PC-9 (cell line): ENCODE data around the gene GNAQ. TPM values are rescaled to one million over a fixed set of nuclear protein-coding genes. Genes with fewer than 3 reads are reported as not detected.

Source experiments
- BruUV-seq: library from RNA; stranded (reverse); fragments of 400-500 nt; replicated peaks from 2 replicates; lab custom pipeline; 2021; lab: Mats Ljungman, UMichigan
- CTCF ChIA-PET: fragments of 300-600 bp; sonication (Branson Sonifier 250); formaldehyde crosslinking; loops from one replicate; lab custom pipeline; 2022; ENCODE audit warnings: antibody characterized with exemption; lab: Charles Lee
- POLR2A ChIA-PET: fragments of 300-600 bp; sonication (Branson Sonifier 250); formaldehyde crosslinking; loops from one replicate; lab custom pipeline; 2022; ENCODE audit warnings: antibody characterized with exemption; ENCODE audit not compliant: unreplicated experiment; lab: Charles Lee
- DNase-seq, 2 experiments: peaks; one replicate each; pipeline versions ENCODE4 v3.0.0 to v3.0.0-alpha.2; 2015 to 2022; ENCODE audit warnings: mixed read lengths in 1 of 2
- H2AFZ ChIP-seq: fragments of 200-600 bp; sonication (generic); 2 replicates; pipeline ENCODE4 v1.8.1; 2017; ENCODE audit warnings: antibody characterized with exemption
- H3F3A ChIP-seq: fragments of 200-600 bp; sonication (generic); 2 replicates; pipeline ENCODE4 v1.8.1; 2017; ENCODE audit warnings: antibody characterized with exemption, mild to moderate bottlenecking, low read depth; ENCODE audit not compliant: insufficient read depth
- H3K27ac ChIP-seq: fragments of 200-600 bp; sonication (generic); 2 replicates; pipeline ENCODE4 v1.6.1; 2016; ENCODE audit warnings: mixed run types
- H3K27me3 ChIP-seq: fragments of 200-600 bp; sonication (generic); 2 replicates; pipeline ENCODE4 v1.6.1; 2016; ENCODE audit warnings: low read depth, mixed run types; ENCODE audit not compliant: insufficient read depth
- H3K36me3 ChIP-seq: fragments of 200-600 bp; sonication (generic); 2 replicates; pipeline ENCODE4 v1.6.1; 2016; ENCODE audit warnings: low read depth, mixed run types
- H3K4me1 ChIP-seq: fragments of 200-600 bp; sonication (generic); replicated peaks from 2 replicates; pipeline ENCODE4 v1.6.1; 2016; ENCODE audit warnings: mixed run types; ENCODE audit not compliant: insufficient read depth
- H3K4me2 ChIP-seq: fragments of 200-600 bp; sonication (generic); 2 replicates; pipeline ENCODE4 v1.6.1; 2017; ENCODE audit warnings: mixed run types
- H3K4me3 ChIP-seq: fragments of 200-600 bp; sonication (generic); 2 replicates; pipeline ENCODE4 v1.6.1; 2016; ENCODE audit warnings: mixed run types
- H3K79me2 ChIP-seq: fragments of 200-600 bp; sonication (generic); 2 replicates; pipeline ENCODE4 v1.6.1; 2017; ENCODE audit warnings: low read depth, mixed run types
- H3K9me2 ChIP-seq: fragments of 200-600 bp; sonication (generic); 2 replicates; pipeline ENCODE4 v1.8.1; 2017; ENCODE audit warnings: mild to moderate bottlenecking; ENCODE audit not compliant: insufficient read depth
- H3K9me3 ChIP-seq: fragments of 200-600 bp; sonication (generic); 2 replicates; pipeline ENCODE4 v1.8.1; 2016; ENCODE audit warnings: low read depth; ENCODE audit not compliant: insufficient read depth
- H4K20me1 ChIP-seq: fragments of 200-600 bp; sonication (generic); 2 replicates; pipeline ENCODE4 v1.8.1; 2017; ENCODE audit not compliant: insufficient read depth
- CTCF ChIP-seq: fragments of 200-600 bp; sonication (generic); conservative IDR thresholded peaks from 2 replicates; pipeline ENCODE4 v1.6.1; 2017; ENCODE audit warnings: mixed run types, antibody characterized with exemption, mild to moderate bottlenecking, moderate library complexity
- EZH2 ChIP-seq: fragments of 200-600 bp; sonication (generic); IDR thresholded peaks from 2 replicates; pipeline ENCODE4 v1.8.0; 2017; ENCODE audit warnings: antibody characterized with exemption, low read depth
- intact Hi-C: fragments of 100-400 bp; cut with micrococcal nuclease; formaldehyde crosslinking; loops from one replicate; pipeline ENCODE4 v1.10.0; 2022; ENCODE audit not compliant: unreplicated experiment
- total RNA-seq: library from RNA; stranded (reverse); gene quantifications from 2 replicates; pipeline ENCODE4 v1.2.3, GENCODE V29; 2021

The GNAQ gene
- total RNA-seq, 1 experiment from 2014 or later: 51.6 TPM

- Histone ChIP-seq H3K79me2 (peaks cover 8% of the 10 kb centered on the region; the same call in 1 of the 2 replicates), H3K9me3 (no peaks in the 10 kb centered on the region), H3K27ac (no peak overlapping the region), H3K4me1 (peaks cover 20% of the 10 kb centered on the region), H3K4me2 (no peak overlapping the region), H2AFZ (no peak overlapping the region), H3K27me3 (no peaks in the 10 kb centered on the region), H3K36me3 (no peaks in the 10 kb centered on the region), H3K4me3 (no peak overlapping the region), H4K20me1 (no peaks in the 10 kb centered on the region; the same call in none of the 2 replicates), H3F3A (0 out of 2 replicates have a peak, but pooled peaks cover 7% of the 10 kb centered on the region), H3K9me2 (no peaks in the 10 kb centered on the region)
- CTCF ChIA-PET: no interaction called here
- BruUV-seq: no TSS peak
- intact Hi-C loops: no loop called here
- TF ChIP-seq EZH2: no peak
- no peak for TF ChIP-seq CTCF
- no peak for DNase-seq
- POLR2A ChIA-PET: no interaction called here
These were observed 182.7 kb downstream of the GNAQ start for GRCh38 chr9:77848897-77849296.

- CTCF ChIA-PET: no interaction called here
- Histone ChIP-seq H3K4me1 (peaks cover 20% of the 10 kb centered on the region), H3K4me3 (no peak overlapping the region), H3K27ac (no peak overlapping the region), H3F3A (0 out of 2 replicates have a peak, but pooled peaks cover 7% of the 10 kb centered on the region), H4K20me1 (no peaks in the 10 kb centered on the region; the same call in none of the 2 replicates), H2AFZ (no peak overlapping the region), H3K4me2 (no peak overlapping the region), H3K79me2 (peaks cover 6% of the 10 kb centered on the region; the same call in 1 of the 2 replicates), H3K9me2 (no peaks in the 10 kb centered on the region), H3K27me3 (no peaks in the 10 kb centered on the region), H3K36me3 (no peaks in the 10 kb centered on the region), H3K9me3 (no peaks in the 10 kb centered on the region)
- intact Hi-C loops: no loop called here
- TF ChIP-seq EZH2 (no peak), CTCF (no peak)
- BruUV-seq: no TSS peak
- DNase-seq: no peak
- POLR2A ChIA-PET: no interaction called here
These were observed 183.2 kb downstream of the GNAQ start for GRCh38 chr9:77848404-77848803.

GRCh38 chr9:77847626-77848025 lies 184.0 kb downstream of the GNAQ start:
- Histone ChIP-seq H2AFZ (no peak overlapping the region), H3K4me3 (no peak overlapping the region), H3K36me3 (no peaks in the 10 kb centered on the region), H3K4me1 (peaks cover 14% of the 10 kb centered on the region), H3K4me2 (no peak overlapping the region), H4K20me1 (no peaks in the 10 kb centered on the region; the same call in none of the 2 replicates), H3K27me3 (no peaks in the 10 kb centered on the region), H3K27ac (no peak overlapping the region), H3K9me2 (no peaks in the 10 kb centered on the region), H3K79me2 (peaks cover 6% of the 10 kb centered on the region; the same call in 1 of the 2 replicates), H3F3A (0 out of 2 replicates have a peak, but pooled peaks cover 3% of the 10 kb centered on the region), H3K9me3 (no peaks in the 10 kb centered on the region)
- POLR2A ChIA-PET: no interaction called here
- intact Hi-C loops: no loop called here
- CTCF ChIA-PET: no interaction called here
- no TSS peak for BruUV-seq
- DNase-seq: no peak
- TF ChIP-seq CTCF (no peak), EZH2 (no peak)
